ENCODE data around the gene HTT.
A peak's percentile ranks its signal among the peaks of the same experiment; 100 is the strongest.

HTT gene

DNA sequence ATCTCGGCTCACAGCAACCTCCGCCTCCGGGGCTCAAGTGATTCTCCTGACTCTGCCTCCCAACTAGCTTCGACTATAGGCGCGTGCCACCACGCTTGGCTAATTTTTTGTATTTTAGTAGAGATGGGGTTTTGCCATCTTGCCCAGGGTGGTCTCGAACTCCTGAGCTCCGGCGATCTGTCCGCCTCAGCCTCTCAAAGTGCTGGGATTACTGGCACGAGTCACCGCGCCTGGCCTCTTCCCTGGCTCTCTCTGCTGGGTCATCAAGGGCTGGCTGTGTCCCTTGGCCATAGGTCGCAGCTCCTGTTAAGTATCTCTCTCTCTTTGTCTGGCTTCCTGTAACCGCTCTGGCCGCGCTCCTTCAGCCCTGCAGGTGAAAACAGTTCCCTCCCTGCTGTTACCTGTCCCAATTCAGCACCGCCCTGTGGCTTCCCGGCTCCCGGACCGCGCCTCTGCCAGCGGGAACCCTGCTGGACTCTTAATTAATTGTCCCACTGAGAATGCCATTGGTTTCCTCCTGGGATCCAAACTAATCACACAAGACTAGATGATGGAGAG lies 217.0 kb downstream of the HTT start:
- H3K4me1 Mint-ChIP-seq (ENCODE audit: low read depth): peaks cover 43% of the 10 kb centered on the region

DNA sequence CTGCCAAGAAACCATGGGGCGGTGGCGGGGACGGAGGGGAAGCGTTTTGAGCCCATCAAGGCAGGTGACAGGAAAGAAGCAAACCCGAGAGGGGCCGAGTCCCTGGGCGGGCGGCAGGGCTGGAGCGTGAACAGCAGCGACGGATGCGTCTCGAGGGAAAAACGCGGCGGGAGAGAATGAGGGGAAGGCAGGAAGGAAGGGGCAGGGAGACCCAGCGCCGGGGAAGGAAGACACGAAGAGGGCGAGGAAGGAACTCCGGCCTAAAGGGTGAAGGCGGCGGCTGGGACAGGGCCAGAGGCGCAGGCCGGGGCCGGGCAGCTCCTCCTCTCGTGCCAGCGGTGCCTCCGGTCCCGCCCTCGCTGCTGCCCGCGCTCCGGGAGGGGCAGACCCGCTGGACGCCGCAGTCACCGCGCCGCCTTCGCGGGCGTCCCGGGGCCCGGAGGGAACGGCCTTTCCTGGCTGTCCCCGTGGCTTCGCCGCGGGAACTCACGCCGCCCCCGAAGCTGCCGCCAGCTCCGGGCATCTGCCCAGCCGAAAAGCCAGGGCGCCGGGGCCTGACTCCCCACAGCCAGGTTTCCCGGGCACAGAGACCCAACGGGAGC lies 217.6 kb downstream of the HTT start:
- Mint-ChIP-seq H3K27ac (peak overlapping the region; percentile 75), H3K36me3 (ENCODE audit: low read depth) (no peaks in the 10 kb centered on the region), H3K4me1 (ENCODE audit: low read depth) (peaks cover 38% of the 10 kb centered on the region), H3K27me3 (peaks cover 55% of the 10 kb centered on the region), H3K4me3 (peak overlapping the region; percentile 79), H3K9me3 (no peaks in the 10 kb centered on the region)
- intact Hi-C loops (cut with micrococcal nuclease): loop anchor here (1.0 kb wide), 1 partner anchor 66 kb away; no protein-coding TSS in a partner anchor

More for the DNA sequence above, 217.0 kb downstream of the HTT start:
- H3K4me3 Mint-ChIP-seq: peak overlapping the region; percentile 79
- intact Hi-C loops (cut with micrococcal nuclease): no loop called here
- peaks cover 56% of the 10 kb centered on the region for H3K27me3 Mint-ChIP-seq
- no peaks in the 10 kb centered on the region for H3K9me3 Mint-ChIP-seq
- H3K36me3 Mint-ChIP-seq (ENCODE audit: low read depth): no peaks in the 10 kb centered on the region
- H3K27ac Mint-ChIP-seq: peak overlapping the region; percentile 75

DNA sequence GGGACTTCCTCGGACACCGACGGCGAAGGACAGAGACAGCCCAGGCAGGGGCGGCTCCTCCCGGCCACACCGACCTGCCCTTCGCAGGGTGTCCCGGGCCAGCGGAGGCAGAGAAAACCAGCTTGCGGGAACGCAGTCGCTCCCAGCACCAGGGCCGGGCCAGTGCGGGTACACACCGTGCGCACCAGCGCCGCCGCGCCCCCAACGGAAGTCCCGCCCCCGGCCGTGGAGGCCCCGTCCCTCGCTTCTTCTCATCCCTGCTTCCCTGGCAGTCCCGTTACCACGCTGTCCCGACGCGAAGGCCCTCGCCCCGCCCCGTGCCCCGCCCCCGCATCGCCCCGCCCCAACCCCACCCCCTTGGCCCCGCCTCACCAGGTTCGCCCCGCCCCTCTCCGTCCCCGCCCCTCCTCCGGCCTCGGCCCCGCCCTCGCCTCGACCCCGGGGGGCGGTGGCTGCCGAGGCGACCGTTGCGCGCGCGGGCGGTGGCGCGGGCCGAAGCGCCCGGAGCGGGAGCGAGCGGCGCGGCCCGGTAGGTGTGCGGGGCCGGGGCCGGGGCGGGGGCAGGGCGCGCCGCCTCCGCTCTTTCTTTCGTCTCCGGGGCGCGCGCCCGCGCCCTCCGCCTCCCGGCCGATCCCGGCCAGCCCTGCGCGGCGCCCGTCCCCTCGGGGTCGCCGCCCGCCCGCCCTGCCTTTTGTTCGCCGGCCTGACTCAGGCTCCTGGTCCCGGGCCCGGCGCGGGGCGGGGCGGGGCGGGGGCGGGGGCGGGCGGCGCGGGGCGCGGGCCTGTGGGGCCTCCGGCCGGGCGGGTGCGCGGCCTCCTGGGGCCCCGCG lies 218.3 kb downstream of the HTT start, which contains the start of gene RGS12:
Gene RGS12, plus strand, starts transcription at position 451 of the 830 bp plus-strand sequence. CDS start 23,150 bp downstream, outside the sequence.
- intact Hi-C loops (cut with micrococcal nuclease): loop anchor here (1.0 kb wide), 1 partner anchor 66 kb away; no protein-coding TSS in a partner anchor
- Mint-ChIP-seq H3K9me3 (no peaks in the 10 kb centered on the region), H3K36me3 (ENCODE audit: low read depth) (no peaks in the 10 kb centered on the region), H3K4me3 (peak within 1 kb of the TSS; percentile 79), H3K27me3 (peaks cover 56% of the 10 kb centered on the region), H3K27ac (peak within 1 kb of the TSS; percentile 75), H3K4me1 (ENCODE audit: low read depth) (peaks cover 37% of the 10 kb centered on the region)

Data from dendritic cell treated with granulocyte-macrophage colony-stimulating factor and Interleukin-4, amounts not matched to agents 40 ng/mL and 50 ng/mL, for 4 days (primary cell).